BJ (cell line): ENCODE measurements around the gene CTNNA2. TPM values are rescaled to one million over a fixed set of nuclear protein-coding genes. Genes with fewer than 3 reads are reported as not detected.

Experiments used
- CTCF ChIA-PET: fragments of 350-600 bp; formaldehyde crosslinking; extraction: SDS; loops from one replicate; lab custom pipeline; 2021; ENCODE audit warnings: antibody characterized with exemption, inconsistent platforms; lab: Yijun Ruan, JAX
- POLR2A ChIA-PET: fragments of 300-600 bp; sonication (Branson Sonifier 250); formaldehyde crosslinking; extraction: SDS; loops from one replicate; lab custom pipeline; 2021; ENCODE audit warnings: antibody characterized with exemption; lab: Charles Lee
- DNase-seq: peaks from one replicate; pipeline ENCODE4 v3.0.0-alpha.2; 2011; ENCODE audit warnings: low read depth
- H3K27me3 ChIP-seq: 2 replicates; pipeline ENCODE4 v1.6.0; 2011; ENCODE audit warnings: low read length; ENCODE audit not compliant: control insufficient read depth, insufficient read depth
- H3K36me3 ChIP-seq: 2 replicates; pipeline ENCODE4 v1.5.1; 2011; ENCODE audit warnings: low read length; ENCODE audit not compliant: control insufficient read depth, insufficient read depth
- H3K4me3 ChIP-seq: 2 replicates; pipeline ENCODE4 v1.5.1; 2011; ENCODE audit warnings: low read depth, mild to moderate bottlenecking, control low read depth, low read length
- CTCF ChIP-seq: IDR thresholded peaks from 2 replicates; pipeline ENCODE4 v1.5.1; 2011; ENCODE audit warnings: low read depth, mild to moderate bottlenecking, control low read depth, inconsistent platforms, low read length, moderate library complexity; ENCODE audit not compliant: insufficient read depth
- polyA plus RNA-seq: library from polyadenylated mRNA; depleted of rRNA; stranded (reverse); fragments of >200 nt; gene quantifications from 2 replicates; pipeline ENCODE4 v1.2.3, GENCODE V29; 2011

Gene CTNNA2
- polyA plus RNA-seq, 1 experiment: not detected

GRCh38 chr2:79892123-79892522 is 379.3 kb downstream of the CTNNA2 start:
- POLR2A ChIA-PET: no interaction called here
- no peaks in the 10 kb centered on the region for H3K36me3 ChIP-seq
- TF ChIP-seq CTCF: no peak
- H3K4me3 ChIP-seq: no peak overlapping the region
- CTCF ChIA-PET: interaction anchor here (0.6 kb wide), 1 partner anchor 234 kb away, joined by 3 read pairs; no protein-coding TSS in a partner anchor
- no peaks in the 10 kb centered on the region for H3K27me3 ChIP-seq
- no peak for DNase-seq

GRCh38 chr2:79899196-79899595 is 386.3 kb downstream of the CTNNA2 start:
- ChIA-PET CTCF (interaction anchor here (1.2 to 1.5 kb wide), 2 partner anchors 12 to 238 kb away, joined by 3 read pairs; no protein-coding TSS in a partner anchor), POLR2A (no interaction called here)
- Histone ChIP-seq H3K27me3 (no peaks in the 10 kb centered on the region), H3K4me3 (no peak overlapping the region), H3K36me3 (no peaks in the 10 kb centered on the region)
- DNase-seq: no peak
- TF ChIP-seq CTCF: no peak

- ChIA-PET CTCF (interaction anchor here (0.9 kb wide), 1 partner anchor 13 kb away, joined by 6 read pairs; no protein-coding TSS in a partner anchor), POLR2A (no interaction called here)
- DNase-seq: no peak
Measured at GRCh38 chr2:79901161-79901560, 388.3 kb downstream of the CTNNA2 start.

GRCh38 chr2:79903222-79904000 is 390.6 kb downstream of the CTNNA2 start:
- CTCF ChIA-PET: no interaction called here
- TF ChIP-seq CTCF: no peak
- no peaks in the 10 kb centered on the region for H3K36me3 ChIP-seq
- POLR2A ChIA-PET: no interaction called here
- H3K4me3 ChIP-seq: no peak overlapping the region
- no peak for DNase-seq
- H3K27me3 ChIP-seq: no peaks in the 10 kb centered on the region

More at GRCh38 chr2:79901161-79901560, 388.3 kb downstream of the CTNNA2 start:
- no peaks in the 10 kb centered on the region for H3K36me3 ChIP-seq
- H3K27me3 ChIP-seq: no peaks in the 10 kb centered on the region
- H3K4me3 ChIP-seq: no peak overlapping the region
- no peak for TF ChIP-seq CTCF

- no peak for DNase-seq
- H3K36me3 ChIP-seq: no peaks in the 10 kb centered on the region
- CTCF ChIA-PET: interaction anchor here (0.7 kb wide), 1 partner anchor 1641 kb away, joined by 4 read pairs; no protein-coding TSS in a partner anchor
- no peaks in the 10 kb centered on the region for H3K27me3 ChIP-seq
- POLR2A ChIA-PET: no interaction called here
- no peak overlapping the region for H3K4me3 ChIP-seq
- TF ChIP-seq CTCF: no peak
Measured at GRCh38 chr2:79906139-79906890, 393.5 kb downstream of the CTNNA2 start.
